KMS-11 (cell line): ENCODE measurements around the gene BCL2L14.

ENCODE experiments used
- H2AFZ ChIP-seq: fragments of 200-600 bp; sonication (generic); 2 replicates; pipeline ENCODE4 v1.6.1; 2016; ENCODE audit warnings: antibody characterized with exemption, mixed run types, low read depth
- H3K27ac ChIP-seq: fragments of 200-600 bp; sonication (generic); 2 replicates; pipeline ENCODE4 v1.6.1; 2016; ENCODE audit warnings: mild to moderate bottlenecking, mixed run types
- H3K27me3 ChIP-seq: fragments of 200-600 bp; sonication (generic); 2 replicates; pipeline ENCODE4 v1.6.1; 2017; ENCODE audit warnings: mild to moderate bottlenecking, low read depth, mixed run types, moderate library complexity; ENCODE audit not compliant: insufficient read depth
- H3K36me3 ChIP-seq: fragments of 200-600 bp; sonication (generic); 2 replicates; pipeline ENCODE4 v1.6.1; 2017; ENCODE audit warnings: mild to moderate bottlenecking, mixed run types; ENCODE audit not compliant: insufficient read depth
- H3K4me1 ChIP-seq: fragments of 200-600 bp; sonication (generic); 2 replicates; pipeline ENCODE4 v1.6.1; 2016; ENCODE audit warnings: mild to moderate bottlenecking, low read depth, mixed run types; ENCODE audit not compliant: poor library complexity, severe bottlenecking
- H3K4me2 ChIP-seq: fragments of 200-600 bp; sonication (generic); 2 replicates; pipeline ENCODE4 v1.7.0; 2016; ENCODE audit warnings: mild to moderate bottlenecking, mixed run types
- H3K4me3 ChIP-seq: fragments of 200-600 bp; sonication (generic); IDR thresholded peaks from 2 replicates; pipeline ENCODE4 v1.6.1; 2017; ENCODE audit warnings: low read depth, low read length, mixed read lengths; ENCODE audit not compliant: insufficient read depth
- H3K79me2 ChIP-seq: fragments of 200-600 bp; sonication (generic); 2 replicates; pipeline ENCODE4 v1.6.1; 2016; ENCODE audit warnings: low read depth, mixed run types; ENCODE audit not compliant: insufficient read depth
- H3K9ac ChIP-seq: fragments of 200-600 bp; sonication (generic); 2 replicates; pipeline ENCODE4 v1.6.1; 2016; ENCODE audit warnings: mild to moderate bottlenecking, mixed run types
- H4K20me1 ChIP-seq: fragments of 200-600 bp; sonication (generic); 2 replicates; pipeline ENCODE4 v1.6.1; 2016; ENCODE audit warnings: mild to moderate bottlenecking, mixed run types; ENCODE audit not compliant: insufficient read depth
- TF ChIP-seq, protein P1 (sequence below): fragments of 200-600 bp; sonication (generic); conservative IDR thresholded peaks from 2 replicates; pipeline ENCODE4 v1.6.1; 2017; ENCODE audit warnings: low read depth, mild to moderate bottlenecking, antibody characterized with exemption, low read length, moderate library complexity, mixed read lengths

BCL2L14 gene

GRCh38 chr12:12056951-12057350, 13.8 kb upstream of the BCL2L14 start:
- Histone ChIP-seq H3K4me1 (no peaks in the 10 kb centered on the region), H3K4me2 (no peak overlapping the region), H3K27me3 (no peaks in the 10 kb centered on the region), H2AFZ (no peak overlapping the region), H3K4me3 (no peak overlapping the region), H3K27ac (no peak overlapping the region), H3K79me2 (no peaks in the 10 kb centered on the region), H3K36me3 (no peaks in the 10 kb centered on the region), H4K20me1 (no peaks in the 10 kb centered on the region), H3K9ac (no peak overlapping the region)
- TF ChIP-seq, protein P1, sequence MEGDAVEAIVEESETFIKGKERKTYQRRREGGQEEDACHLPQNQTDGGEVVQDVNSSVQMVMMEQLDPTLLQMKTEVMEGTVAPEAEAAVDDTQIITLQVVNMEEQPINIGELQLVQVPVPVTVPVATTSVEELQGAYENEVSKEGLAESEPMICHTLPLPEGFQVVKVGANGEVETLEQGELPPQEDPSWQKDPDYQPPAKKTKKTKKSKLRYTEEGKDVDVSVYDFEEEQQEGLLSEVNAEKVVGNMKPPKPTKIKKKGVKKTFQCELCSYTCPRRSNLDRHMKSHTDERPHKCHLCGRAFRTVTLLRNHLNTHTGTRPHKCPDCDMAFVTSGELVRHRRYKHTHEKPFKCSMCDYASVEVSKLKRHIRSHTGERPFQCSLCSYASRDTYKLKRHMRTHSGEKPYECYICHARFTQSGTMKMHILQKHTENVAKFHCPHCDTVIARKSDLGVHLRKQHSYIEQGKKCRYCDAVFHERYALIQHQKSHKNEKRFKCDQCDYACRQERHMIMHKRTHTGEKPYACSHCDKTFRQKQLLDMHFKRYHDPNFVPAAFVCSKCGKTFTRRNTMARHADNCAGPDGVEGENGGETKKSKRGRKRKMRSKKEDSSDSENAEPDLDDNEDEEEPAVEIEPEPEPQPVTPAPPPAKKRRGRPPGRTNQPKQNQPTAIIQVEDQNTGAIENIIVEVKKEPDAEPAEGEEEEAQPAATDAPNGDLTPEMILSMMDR = no peak

GRCh38 chr12:12064596-12064995, 6.1 kb upstream of the BCL2L14 start:
- no peak overlapping the region for H2AFZ ChIP-seq
- no peak overlapping the region for H3K4me3 ChIP-seq
- TF ChIP-seq, protein P1 = no peak
- no peak overlapping the region for H3K9ac ChIP-seq
- no peaks in the 10 kb centered on the region for H3K27me3 ChIP-seq
- H4K20me1 ChIP-seq = no peaks in the 10 kb centered on the region
- H3K4me2 ChIP-seq = no peak overlapping the region
- H3K36me3 ChIP-seq = no peaks in the 10 kb centered on the region
- H3K4me1 ChIP-seq = no peaks in the 10 kb centered on the region
- H3K27ac ChIP-seq = no peak overlapping the region
- no peaks in the 10 kb centered on the region for H3K79me2 ChIP-seq

- Histone ChIP-seq H3K79me2 (no peaks in the 10 kb centered on the region), H3K36me3 (no peaks in the 10 kb centered on the region), H4K20me1 (no peaks in the 10 kb centered on the region), H3K9ac (no peak overlapping the region), H3K27ac (no peak overlapping the region), H2AFZ (no peak overlapping the region), H3K4me2 (no peak overlapping the region), H3K27me3 (no peaks in the 10 kb centered on the region), H3K4me3 (no peak overlapping the region), H3K4me1 (no peaks in the 10 kb centered on the region)
- TF ChIP-seq, protein P1 = no peak
Measured at GRCh38 chr12:12068751-12069150, 2.0 kb upstream of the BCL2L14 start.

- TF ChIP-seq, protein P1 = no peak
Measured at GRCh38 chr12:12069821-12070548, 754 bp upstream of the BCL2L14 start.

More at GRCh38 chr12:12069821-12070548, 754 bp upstream of the BCL2L14 start:
- Histone ChIP-seq H3K4me1 (no peaks in the 10 kb centered on the region), H3K79me2 (no peaks in the 10 kb centered on the region), H3K9ac (no peak overlapping the region), H3K36me3 (no peaks in the 10 kb centered on the region), H3K27ac (no peak overlapping the region), H2AFZ (no peak overlapping the region), H3K27me3 (no peaks in the 10 kb centered on the region), H3K4me3 (no peak overlapping the region), H4K20me1 (no peaks in the 10 kb centered on the region), H3K4me2 (no peak overlapping the region)
